ENCODE results near the gene CARNS1. TPM values are rescaled to one million over a fixed set of nuclear protein-coding genes. Genes with fewer than 3 reads are reported as not detected.
A peak's percentile ranks its signal among the peaks of the same experiment; 100 is the strongest.

CARNS1 gene
- total RNA-seq, 4 donors from 2014 or later, result 0.21 to 0.94 (median 0.74) TPM

DNA sequence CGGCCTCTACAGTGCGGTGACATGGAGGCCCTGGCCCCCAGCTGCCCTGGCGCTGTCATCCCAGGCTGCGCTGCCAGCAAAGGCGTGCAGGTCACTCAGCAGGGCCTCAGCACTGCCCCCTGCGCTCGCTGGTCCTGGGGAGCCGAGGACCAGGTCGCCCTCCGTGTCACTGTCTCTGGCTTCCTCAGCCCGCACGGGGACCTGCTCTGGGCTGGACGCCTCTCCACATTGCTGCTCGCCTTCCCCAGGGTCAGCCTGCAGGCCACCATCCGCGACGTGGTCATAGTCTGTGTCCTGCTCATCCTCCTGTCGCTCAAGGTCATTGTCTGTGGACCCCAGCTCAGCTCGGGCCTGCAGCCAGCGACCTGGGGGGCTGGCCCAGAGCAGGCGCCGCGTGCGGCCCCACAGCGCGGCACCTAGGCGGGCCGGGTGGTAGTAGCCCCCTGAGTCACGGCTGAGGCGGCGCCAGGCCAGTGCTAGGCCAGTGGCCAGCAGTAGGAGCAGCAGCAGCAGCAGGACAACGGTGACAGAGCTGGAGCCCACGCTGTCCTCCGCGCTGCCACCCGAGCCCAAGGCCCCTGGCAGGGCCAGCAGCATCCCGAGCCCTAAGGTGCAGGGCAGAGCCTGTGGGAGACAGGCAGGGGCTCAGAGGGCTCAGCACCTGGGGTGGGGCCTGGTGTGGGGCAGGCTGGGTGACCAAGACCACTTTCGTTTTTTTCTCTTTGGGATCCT is 20.4 kb downstream of the CARNS1 start:
- Histone ChIP-seq H3K27ac (no peak overlapping the region), H3K36me3 (peaks cover 77% of the 10 kb centered on the region), H3K4me3 (no peak overlapping the region), H3K4me1 (peaks cover 41% of the 10 kb centered on the region), H3K27me3 (no peaks in the 10 kb centered on the region), H3K9me3 (no peaks in the 10 kb centered on the region)
- 90% methylated on average over 17 of the region's 38 CpGs for WGBS
- no peak for TF ChIP-seq EP300 (IDR thresholded peaks at IDR 0.05)
- no peak for TF ChIP-seq POLR2A (IDR thresholded peaks at IDR 0.05)
- TF ChIP-seq, protein P1, sequence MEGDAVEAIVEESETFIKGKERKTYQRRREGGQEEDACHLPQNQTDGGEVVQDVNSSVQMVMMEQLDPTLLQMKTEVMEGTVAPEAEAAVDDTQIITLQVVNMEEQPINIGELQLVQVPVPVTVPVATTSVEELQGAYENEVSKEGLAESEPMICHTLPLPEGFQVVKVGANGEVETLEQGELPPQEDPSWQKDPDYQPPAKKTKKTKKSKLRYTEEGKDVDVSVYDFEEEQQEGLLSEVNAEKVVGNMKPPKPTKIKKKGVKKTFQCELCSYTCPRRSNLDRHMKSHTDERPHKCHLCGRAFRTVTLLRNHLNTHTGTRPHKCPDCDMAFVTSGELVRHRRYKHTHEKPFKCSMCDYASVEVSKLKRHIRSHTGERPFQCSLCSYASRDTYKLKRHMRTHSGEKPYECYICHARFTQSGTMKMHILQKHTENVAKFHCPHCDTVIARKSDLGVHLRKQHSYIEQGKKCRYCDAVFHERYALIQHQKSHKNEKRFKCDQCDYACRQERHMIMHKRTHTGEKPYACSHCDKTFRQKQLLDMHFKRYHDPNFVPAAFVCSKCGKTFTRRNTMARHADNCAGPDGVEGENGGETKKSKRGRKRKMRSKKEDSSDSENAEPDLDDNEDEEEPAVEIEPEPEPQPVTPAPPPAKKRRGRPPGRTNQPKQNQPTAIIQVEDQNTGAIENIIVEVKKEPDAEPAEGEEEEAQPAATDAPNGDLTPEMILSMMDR (IDR thresholded peaks at IDR 0.05), result no peak
- TF ChIP-seq POLR2AphosphoS5 (IDR thresholded peaks at IDR 0.05), result no peak
- no peak for DNase-seq (ENCODE audit: low spot score in 2 of 2)

DNA sequence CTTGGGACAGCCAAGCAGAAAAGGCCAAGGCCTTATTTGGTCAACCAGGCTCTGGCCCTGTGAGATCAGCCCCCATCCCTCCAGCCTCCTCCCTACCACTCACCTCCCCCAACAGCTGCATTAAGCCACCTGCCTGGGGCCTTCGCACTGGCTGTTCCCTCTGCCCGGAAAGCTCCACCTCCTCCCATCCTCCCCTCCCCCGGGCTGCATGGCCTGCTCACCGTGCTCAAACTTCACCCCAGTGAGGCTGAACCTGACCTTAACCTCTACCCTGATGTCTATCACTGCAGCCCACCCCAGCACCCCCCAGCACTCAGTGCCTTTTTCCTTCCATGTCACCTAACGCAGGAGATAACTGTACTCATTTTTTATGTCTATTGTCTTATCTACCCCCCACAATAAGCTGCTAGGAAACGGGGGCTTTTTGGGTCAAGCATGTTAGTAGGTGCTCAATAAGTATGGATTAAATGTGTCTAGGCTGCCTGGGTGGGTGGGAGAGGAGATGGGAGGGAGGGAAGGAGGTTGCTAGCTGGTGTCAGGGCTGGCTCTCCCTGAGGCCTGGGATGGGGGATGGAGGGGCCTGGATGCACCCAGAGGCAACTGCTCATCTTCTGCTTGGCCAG is 21.1 kb downstream of the CARNS1 start:
- peak overlapping the region; percentile 14 for H3K4me3 ChIP-seq
- H3K9me3 ChIP-seq, result no peaks in the 10 kb centered on the region
- no peak overlapping the region for H3K27ac ChIP-seq
- H3K36me3 ChIP-seq, result peaks cover 79% of the 10 kb centered on the region
- peaks cover 45% of the 10 kb centered on the region for H3K4me1 ChIP-seq
- no peak for DNase-seq (ENCODE audit: low spot score in 2 of 2)
- WGBS, result 43% methylated on average over 6 of the region's 6 CpGs
- no peaks in the 10 kb centered on the region for H3K27me3 ChIP-seq
- TF ChIP-seq, protein P1 (IDR thresholded peaks at IDR 0.05), result no peak
- TF ChIP-seq POLR2A (IDR thresholded peaks at IDR 0.05) (no peak), EP300 (IDR thresholded peaks at IDR 0.05) (no peak), POLR2AphosphoS5 (IDR thresholded peaks at IDR 0.05) (no peak)

DNA sequence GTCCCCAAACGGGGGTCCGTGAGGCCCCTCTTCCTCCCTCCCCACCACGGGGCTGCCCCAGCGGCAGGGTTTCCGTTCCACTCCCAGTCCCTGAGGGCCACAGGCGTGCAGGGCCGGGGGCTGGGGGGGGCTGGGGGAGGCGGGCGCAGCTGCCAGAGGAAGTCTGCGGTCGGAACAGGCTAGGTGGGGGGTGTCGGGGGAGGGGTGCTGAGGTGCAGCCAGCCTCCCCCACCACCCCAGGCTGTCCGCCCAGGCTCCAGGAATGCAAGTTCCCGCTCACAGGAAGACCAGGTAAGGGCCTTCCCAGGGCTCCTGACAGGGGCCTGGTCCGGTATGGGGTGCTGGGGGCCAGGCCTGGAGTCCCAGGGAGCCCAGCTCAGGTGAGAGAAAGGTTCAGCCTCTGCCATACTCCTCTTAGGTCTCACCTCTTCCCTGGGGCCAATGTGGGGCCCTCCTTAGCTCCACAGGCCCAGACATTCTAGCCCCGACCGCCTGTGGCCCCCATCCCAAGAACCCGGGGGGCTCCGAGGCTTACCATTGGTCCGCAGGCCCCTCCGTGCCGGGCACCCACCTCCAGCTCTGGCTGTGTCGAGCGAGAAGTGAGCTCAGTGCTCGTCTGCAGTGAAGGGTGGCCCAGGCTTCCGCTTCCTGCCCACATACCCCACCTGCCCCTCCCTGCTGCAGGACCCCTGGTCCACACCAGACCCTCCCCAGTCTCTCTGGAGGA is 21.8 kb downstream of the CARNS1 start, which contains the start of gene PTPRCAP:
Gene PTPRCAP, minus strand, starts transcription at position 601 of the 727 bp plus-strand sequence. Its CDS starts 63 bp downstream, at position 538.
- H3K27me3 ChIP-seq, result no peaks in the 10 kb centered on the region
- peaks cover 49% of the 10 kb centered on the region for H3K4me1 ChIP-seq
- TF ChIP-seq POLR2A (IDR thresholded peaks at IDR 0.05), result no peak
- no peak for DNase-seq (ENCODE audit: low spot score in 2 of 2)
- H3K36me3 ChIP-seq, result peaks cover 79% of the 10 kb centered on the region
- 51% methylated on average over 10 of the region's 26 CpGs for WGBS
- H3K9me3 ChIP-seq, result no peaks in the 10 kb centered on the region
- H3K4me3 ChIP-seq, result peak within 1 kb of the TSS; percentile 14
- H3K27ac ChIP-seq, result no peak within 1 kb of the TSS

DNA sequence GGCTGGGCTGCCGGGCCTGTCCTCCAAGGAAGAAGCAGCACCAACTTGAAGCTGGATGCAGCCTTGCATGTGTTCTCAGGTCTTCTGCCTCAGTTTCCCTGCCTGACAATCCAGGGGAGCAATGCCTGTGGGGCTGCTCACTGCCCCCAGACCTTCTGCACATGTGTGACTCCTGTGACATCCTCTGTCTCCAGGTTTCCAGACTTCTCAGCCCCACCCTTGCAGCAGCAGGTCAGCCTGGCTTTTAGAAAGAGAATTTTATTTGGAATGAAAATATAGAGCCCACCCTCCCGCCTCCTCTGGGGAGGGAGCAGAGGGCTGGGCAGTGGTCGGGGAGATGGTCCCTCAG is 22.3 kb downstream of the CARNS1 start:
- H3K4me1 ChIP-seq, result peaks cover 54% of the 10 kb centered on the region
- H3K27ac ChIP-seq, result no peak overlapping the region

DNA sequence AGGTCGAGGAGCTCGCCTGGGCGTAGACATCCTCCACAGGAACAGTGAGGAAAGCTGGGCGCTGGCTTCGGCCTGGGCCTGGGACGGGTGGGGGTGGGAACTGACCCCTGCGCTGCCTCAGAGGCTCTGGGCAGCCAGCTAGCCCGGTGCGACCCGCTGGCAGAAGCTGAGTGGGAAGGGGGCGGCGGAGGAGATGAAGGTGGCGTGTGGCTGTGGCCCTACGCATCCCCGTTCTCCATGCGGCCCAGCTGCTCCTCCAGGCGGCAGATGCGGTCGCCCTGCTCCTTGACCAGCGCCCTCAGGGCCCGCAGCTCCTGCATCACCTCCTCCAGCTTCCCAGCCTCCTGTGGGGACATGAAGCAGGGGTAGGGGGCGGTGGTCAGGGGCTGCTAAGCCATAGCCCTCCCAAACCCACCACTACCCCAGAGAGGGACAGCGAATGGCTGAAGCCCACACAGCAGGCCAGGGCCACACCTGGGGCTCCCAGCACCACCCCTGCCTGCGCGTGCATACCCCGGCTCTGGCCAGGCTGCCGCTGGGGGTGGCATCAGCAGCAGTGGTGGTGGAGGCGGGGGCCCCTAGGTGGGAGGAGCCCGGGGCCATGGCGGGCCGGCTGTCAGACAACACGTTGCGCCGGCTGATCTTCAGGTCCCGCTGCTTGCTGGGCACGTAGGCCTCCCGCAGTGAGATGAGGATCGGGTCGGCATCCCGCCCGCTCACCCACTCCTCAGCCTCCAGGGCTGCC is 22.9 kb downstream of the CARNS1 start:
- DNase-seq (ENCODE audit: low spot score in 2 of 2), result no peak
- peak overlapping the region; percentile 14 for H3K4me3 ChIP-seq
- H3K4me1 ChIP-seq, result peaks cover 58% of the 10 kb centered on the region
- no peaks in the 10 kb centered on the region for H3K9me3 ChIP-seq
- no peak for TF ChIP-seq POLR2AphosphoS5 (IDR thresholded peaks at IDR 0.05)
- TF ChIP-seq, protein P1 (IDR thresholded peaks at IDR 0.05), result no peak
- TF ChIP-seq POLR2A (IDR thresholded peaks at IDR 0.05), result no peak
- TF ChIP-seq EP300 (IDR thresholded peaks at IDR 0.05), result no peak
- H3K27me3 ChIP-seq, result no peaks in the 10 kb centered on the region
- H3K27ac ChIP-seq, result no peak overlapping the region
- peaks cover 69% of the 10 kb centered on the region for H3K36me3 ChIP-seq
- WGBS, result 72% methylated on average over 29 of the region's 41 CpGs

More for the DNA sequence above, 22.3 kb downstream of the CARNS1 start:
- Histone ChIP-seq H3K27me3 (no peaks in the 10 kb centered on the region), H3K36me3 (peaks cover 74% of the 10 kb centered on the region), H3K4me3 (peak overlapping the region; percentile 14), H3K9me3 (no peaks in the 10 kb centered on the region)
- TF ChIP-seq EP300 (IDR thresholded peaks at IDR 0.05) (no peak), POLR2AphosphoS5 (IDR thresholded peaks at IDR 0.05) (no peak), POLR2A (IDR thresholded peaks at IDR 0.05) (no peak)
- TF ChIP-seq, protein P1 (IDR thresholded peaks at IDR 0.05), result no peak
- 86% methylated on average over 3 of the region's 3 CpGs for WGBS
- DNase-seq (ENCODE audit: low spot score in 2 of 2), result no peak
